ENCODE results near the gene GADD45A. TPM values are rescaled to one million over a fixed set of nuclear protein-coding genes. Genes with fewer than 3 reads are reported as not detected.
"Not testable (repeated sequence)": the region's sequence is repeated elsewhere in the genome, so short reads cannot be mapped to it uniquely, and the experiment has no call there.

Gene GADD45A
- total and polyA plus RNA-seq, 2 experiments from 2014 or later, result 93.1 to 175 TPM

DNA sequence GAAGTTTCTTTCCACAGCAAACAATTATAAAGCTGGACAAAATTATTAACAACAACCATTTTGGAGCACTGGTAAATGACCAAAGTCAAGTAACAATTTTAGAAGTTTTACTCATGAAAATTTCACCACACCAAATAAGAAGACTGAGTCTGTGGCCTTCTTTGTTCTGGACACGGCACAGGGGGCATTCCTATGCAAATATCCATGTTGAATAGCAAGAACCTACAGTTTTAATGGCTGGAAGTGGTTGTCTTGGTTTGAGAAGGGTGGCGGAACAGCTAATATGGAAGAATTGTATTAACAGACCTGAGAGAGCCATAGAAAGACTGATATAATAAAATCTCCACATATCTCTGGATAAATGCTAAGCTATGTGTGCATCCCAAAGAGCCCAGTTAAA is 29.4 kb upstream of the GADD45A start:
- 81% methylated on average over 2 of the region's 2 CpGs for WGBS (ENCODE audit: low lambda C conversion rate, missing lambda C conversion rate)
- H3K27ac ChIP-seq, result no peak overlapping the region
- no peak overlapping the region for H3K4me3 ChIP-seq
- no peaks in the 10 kb centered on the region for H3K36me3 ChIP-seq (replicated peaks; ENCODE audit: insufficient read depth, low read depth)
- H3K79me2 ChIP-seq, result no peaks in the 10 kb centered on the region
- H2AFZ ChIP-seq, result no peak overlapping the region
- H3K4me2 ChIP-seq, result no peak overlapping the region
- no peaks in the 10 kb centered on the region for H3K27me3 ChIP-seq
- no peak for DNase-seq (ENCODE audit: low spot score)
- H4K20me1 ChIP-seq (ENCODE audit: insufficient read depth, poor library complexity, severe bottlenecking), result no peaks in the 10 kb centered on the region
- H3K4me1 ChIP-seq (ENCODE audit: insufficient read depth), result no peaks in the 10 kb centered on the region
- H3K9me2 ChIP-seq (replicated peaks; ENCODE audit: insufficient read depth), result no peaks in the 10 kb centered on the region
- H3K9me3 ChIP-seq (ENCODE audit: low read depth), result no peaks in the 10 kb centered on the region
- TF ChIP-seq CTCF (IDR thresholded peaks at IDR 0.05; ENCODE audit: poor library complexity) (no peak), EZH2 (IDR thresholded peaks at IDR 0.05; ENCODE audit: borderline replicate concordance) (no peak), EZH2phosphoT487 (IDR thresholded peaks at IDR 0.05; ENCODE audit: low read depth, severe bottlenecking, unreplicated experiment) (no peak)

GRCh38 chr1:67657152-67657551 is 27.8 kb upstream of the GADD45A start:
- WGBS (ENCODE audit: low lambda C conversion rate, missing lambda C conversion rate), result 89% methylated on average over 1 of the region's 1 CpG
- H3K9me2 ChIP-seq (replicated peaks; ENCODE audit: insufficient read depth); H3K27ac ChIP-seq; DNase-seq (ENCODE audit: low spot score); H3K9me3 ChIP-seq (ENCODE audit: low read depth); H3K36me3 ChIP-seq (replicated peaks; ENCODE audit: insufficient read depth, low read depth); H3K4me1 ChIP-seq (ENCODE audit: insufficient read depth); H3K4me3 ChIP-seq; H2AFZ ChIP-seq; H4K20me1 ChIP-seq (ENCODE audit: insufficient read depth, poor library complexity, severe bottlenecking); H3K27me3 ChIP-seq; H3K4me2 ChIP-seq; H3K79me2 ChIP-seq: not testable (repeated sequence)

- H3K9me2 ChIP-seq (replicated peaks; ENCODE audit: insufficient read depth), result no peaks in the 10 kb centered on the region
- no peak overlapping the region for H3K27ac ChIP-seq
- TF ChIP-seq EZH2phosphoT487 (IDR thresholded peaks at IDR 0.05; ENCODE audit: low read depth, severe bottlenecking, unreplicated experiment), result no peak
- no peak for TF ChIP-seq CTCF (IDR thresholded peaks at IDR 0.05; ENCODE audit: poor library complexity)
- TF ChIP-seq EZH2 (IDR thresholded peaks at IDR 0.05; ENCODE audit: borderline replicate concordance), result no peak
- no peaks in the 10 kb centered on the region for H3K27me3 ChIP-seq
- H3K4me1 ChIP-seq (ENCODE audit: insufficient read depth), result no peaks in the 10 kb centered on the region
- WGBS (ENCODE audit: low lambda C conversion rate, missing lambda C conversion rate), result 83% methylated on average over 2 of the region's 2 CpGs
- no peaks in the 10 kb centered on the region for H4K20me1 ChIP-seq (ENCODE audit: insufficient read depth, poor library complexity, severe bottlenecking)
- H3K4me3 ChIP-seq, result no peak overlapping the region
- DNase-seq (ENCODE audit: low spot score), result no peak
- H3K4me2 ChIP-seq, result no peak overlapping the region
- H2AFZ ChIP-seq, result no peak overlapping the region
- no peaks in the 10 kb centered on the region for H3K36me3 ChIP-seq (replicated peaks; ENCODE audit: insufficient read depth, low read depth)
- H3K9me3 ChIP-seq (ENCODE audit: low read depth), result no peaks in the 10 kb centered on the region
- no peaks in the 10 kb centered on the region for H3K79me2 ChIP-seq
These were observed 25.8 kb upstream of the GADD45A start for GRCh38 chr1:67659229-67659628.

DNA sequence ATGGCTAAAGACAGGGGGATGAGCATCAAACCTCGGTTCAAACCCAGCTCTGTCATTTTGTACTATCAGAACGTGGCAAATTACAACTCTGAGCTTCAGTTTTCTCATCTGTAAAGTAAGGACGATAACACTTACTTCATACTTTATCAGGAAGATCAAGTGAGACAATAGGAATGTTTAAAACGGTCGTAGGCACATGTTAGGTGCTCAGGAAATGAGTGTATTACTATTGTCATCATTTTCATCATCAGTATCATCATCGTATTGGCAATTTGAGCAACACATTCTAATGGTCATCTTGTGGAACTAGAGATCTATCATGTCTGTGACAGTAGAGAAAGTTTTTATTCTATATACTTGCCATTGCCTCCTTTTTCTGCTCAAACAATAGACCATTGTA is 22.1 kb upstream of the GADD45A start:
- Histone ChIP-seq H2AFZ (no peak overlapping the region), H3K4me2 (no peak overlapping the region), H3K79me2 (no peaks in the 10 kb centered on the region), H3K36me3 (replicated peaks; ENCODE audit: insufficient read depth, low read depth) (no peaks in the 10 kb centered on the region), H3K27me3 (no peaks in the 10 kb centered on the region), H4K20me1 (ENCODE audit: insufficient read depth, poor library complexity, severe bottlenecking) (no peaks in the 10 kb centered on the region), H3K9me2 (replicated peaks; ENCODE audit: insufficient read depth) (no peaks in the 10 kb centered on the region), H3K9me3 (ENCODE audit: low read depth) (no peaks in the 10 kb centered on the region), H3K4me1 (ENCODE audit: insufficient read depth) (no peaks in the 10 kb centered on the region), H3K27ac (no peak overlapping the region), H3K4me3 (no peak overlapping the region)
- WGBS (ENCODE audit: low lambda C conversion rate, missing lambda C conversion rate), result 72% methylated on average over 6 of the region's 6 CpGs
- no peak for TF ChIP-seq EZH2phosphoT487 (IDR thresholded peaks at IDR 0.05; ENCODE audit: low read depth, severe bottlenecking, unreplicated experiment)
- TF ChIP-seq CTCF (IDR thresholded peaks at IDR 0.05; ENCODE audit: poor library complexity), result no peak
- TF ChIP-seq EZH2 (IDR thresholded peaks at IDR 0.05; ENCODE audit: borderline replicate concordance), result no peak
- DNase-seq (ENCODE audit: low spot score), result no peak
